ENCODE measurements around the gene CHRNA10.

Gene CHRNA10, protein sequence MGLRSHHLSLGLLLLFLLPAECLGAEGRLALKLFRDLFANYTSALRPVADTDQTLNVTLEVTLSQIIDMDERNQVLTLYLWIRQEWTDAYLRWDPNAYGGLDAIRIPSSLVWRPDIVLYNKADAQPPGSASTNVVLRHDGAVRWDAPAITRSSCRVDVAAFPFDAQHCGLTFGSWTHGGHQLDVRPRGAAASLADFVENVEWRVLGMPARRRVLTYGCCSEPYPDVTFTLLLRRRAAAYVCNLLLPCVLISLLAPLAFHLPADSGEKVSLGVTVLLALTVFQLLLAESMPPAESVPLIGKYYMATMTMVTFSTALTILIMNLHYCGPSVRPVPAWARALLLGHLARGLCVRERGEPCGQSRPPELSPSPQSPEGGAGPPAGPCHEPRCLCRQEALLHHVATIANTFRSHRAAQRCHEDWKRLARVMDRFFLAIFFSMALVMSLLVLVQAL

DNA sequence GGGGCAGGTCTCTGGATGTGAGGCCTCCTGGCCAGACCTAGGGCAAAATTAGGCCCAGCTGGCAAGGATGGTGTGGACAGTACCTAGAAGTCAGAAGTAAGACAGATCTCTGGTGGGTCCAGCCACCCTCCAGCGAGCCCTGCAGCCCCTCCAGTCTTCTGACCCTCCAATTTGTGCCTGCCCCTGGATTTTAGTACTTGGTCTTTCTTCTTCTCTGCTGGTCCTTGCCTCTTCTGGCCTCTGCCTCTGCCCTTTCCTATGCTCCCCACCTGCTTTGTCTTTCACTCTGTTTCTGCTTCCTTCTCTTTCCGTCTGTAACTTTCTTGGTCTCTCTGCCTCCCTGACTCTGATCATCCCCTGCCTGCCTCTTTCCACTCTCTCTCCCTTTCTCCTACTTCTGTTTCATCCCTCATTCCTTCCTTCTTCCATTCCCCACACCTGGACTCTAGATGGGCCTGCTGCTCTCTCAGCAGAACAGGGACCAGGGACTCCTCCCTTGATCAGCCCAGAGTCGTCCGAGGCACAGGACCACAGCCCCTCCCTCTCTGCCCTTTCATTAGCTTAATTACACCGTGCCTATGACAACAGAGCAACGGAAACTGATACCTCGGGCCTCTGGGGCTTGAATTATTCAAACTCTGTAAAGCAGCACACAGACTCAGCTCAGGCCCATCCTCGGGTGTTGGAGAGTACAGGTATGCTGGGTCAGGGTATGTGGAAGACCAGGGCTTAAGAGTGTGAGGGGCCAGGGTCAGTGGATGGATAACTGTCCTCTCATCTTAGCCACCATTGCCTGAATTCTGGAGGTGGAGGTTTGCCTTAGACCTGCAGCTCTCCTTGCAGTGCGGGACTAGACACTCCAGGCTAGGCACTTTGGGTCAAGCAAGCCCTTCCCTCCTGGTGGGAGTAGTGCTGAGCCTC lies at the start of gene CHRNA10:
Gene CHRNA10, minus strand, starts transcription at position 51 of the 921 bp plus-strand sequence. CDS start 72 bp downstream, outside the sequence.
- no peak within 1 kb of the TSS; the same call in 1 of the 2 replicates for H3K4me2 ChIP-seq (ENCODE audit: low read length)
- H2AFZ ChIP-seq (ENCODE audit: low read depth, low read length), result no peak within 1 kb of the TSS
- H3K9me3 ChIP-seq (ENCODE audit: insufficient read depth, low read length), result no peaks in the 10 kb centered on the region
- H3K36me3 ChIP-seq (replicated peaks; ENCODE audit: low read depth, low read length), result peaks cover 40% of the 10 kb centered on the region
- TF ChIP-seq EZH2phosphoT487 (IDR thresholded peaks at IDR 0.05; ENCODE audit: low read depth), result no peak
- TF ChIP-seq, protein P1, sequence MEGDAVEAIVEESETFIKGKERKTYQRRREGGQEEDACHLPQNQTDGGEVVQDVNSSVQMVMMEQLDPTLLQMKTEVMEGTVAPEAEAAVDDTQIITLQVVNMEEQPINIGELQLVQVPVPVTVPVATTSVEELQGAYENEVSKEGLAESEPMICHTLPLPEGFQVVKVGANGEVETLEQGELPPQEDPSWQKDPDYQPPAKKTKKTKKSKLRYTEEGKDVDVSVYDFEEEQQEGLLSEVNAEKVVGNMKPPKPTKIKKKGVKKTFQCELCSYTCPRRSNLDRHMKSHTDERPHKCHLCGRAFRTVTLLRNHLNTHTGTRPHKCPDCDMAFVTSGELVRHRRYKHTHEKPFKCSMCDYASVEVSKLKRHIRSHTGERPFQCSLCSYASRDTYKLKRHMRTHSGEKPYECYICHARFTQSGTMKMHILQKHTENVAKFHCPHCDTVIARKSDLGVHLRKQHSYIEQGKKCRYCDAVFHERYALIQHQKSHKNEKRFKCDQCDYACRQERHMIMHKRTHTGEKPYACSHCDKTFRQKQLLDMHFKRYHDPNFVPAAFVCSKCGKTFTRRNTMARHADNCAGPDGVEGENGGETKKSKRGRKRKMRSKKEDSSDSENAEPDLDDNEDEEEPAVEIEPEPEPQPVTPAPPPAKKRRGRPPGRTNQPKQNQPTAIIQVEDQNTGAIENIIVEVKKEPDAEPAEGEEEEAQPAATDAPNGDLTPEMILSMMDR (IDR thresholded peaks at IDR 0.05; ENCODE audit: low read depth, low read length), result no peak
- no peaks in the 10 kb centered on the region for H3K79me2 ChIP-seq (ENCODE audit: low read length)
- no peaks in the 10 kb centered on the region for H3K27me3 ChIP-seq (ENCODE audit: low read depth, low read length)
- H3K4me1 ChIP-seq (ENCODE audit: low read length), result peaks cover 6% of the 10 kb centered on the region; the same call in 1 of the 2 replicates
- peak within 1 kb of the TSS; percentile 27; the same call in 1 of the 2 replicates for H3K27ac ChIP-seq (ENCODE audit: low read length)
- no peak within 1 kb of the TSS for H3K9ac ChIP-seq (ENCODE audit: low read length)
- no peak within 1 kb of the TSS for H3K4me3 ChIP-seq (ENCODE audit: low read length)
- H4K20me1 ChIP-seq (ENCODE audit: insufficient read depth, low read length), result no peaks in the 10 kb centered on the region

DNA sequence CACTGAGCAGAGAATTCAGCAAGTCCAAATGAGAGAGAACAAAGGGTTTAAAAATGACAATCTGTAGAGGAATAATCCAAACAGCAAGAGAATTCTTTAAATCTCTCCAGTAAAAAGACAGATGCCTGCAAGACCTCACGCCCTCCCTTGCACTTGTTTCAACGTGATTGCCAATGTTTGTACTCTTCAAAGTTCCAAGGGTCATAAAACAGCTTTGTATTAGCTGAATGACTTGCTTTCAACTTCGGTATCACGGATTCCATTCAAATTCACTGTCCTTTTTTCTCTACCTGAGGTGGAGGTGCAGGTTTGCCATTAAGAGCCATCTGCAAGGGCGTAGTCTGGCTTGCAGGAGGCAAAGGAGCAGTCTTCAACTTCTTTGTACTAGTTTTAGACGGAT lies 41.1 kb upstream of the CHRNA10 start:
- Histone ChIP-seq H4K20me1 (ENCODE audit: insufficient read depth, low read length) (no peaks in the 10 kb centered on the region), H3K27ac (ENCODE audit: low read length) (no peak overlapping the region), H3K36me3 (replicated peaks; ENCODE audit: low read depth, low read length) (peaks cover 71% of the 10 kb centered on the region), H3K4me2 (ENCODE audit: low read length) (no peak overlapping the region), H3K27me3 (ENCODE audit: low read depth, low read length) (no peaks in the 10 kb centered on the region), H3K9ac (ENCODE audit: low read length) (no peak overlapping the region), H3K4me3 (ENCODE audit: low read length) (no peak overlapping the region), H3K4me1 (ENCODE audit: low read length) (no peaks in the 10 kb centered on the region), H3K9me3 (ENCODE audit: insufficient read depth, low read length) (no peaks in the 10 kb centered on the region), H2AFZ (ENCODE audit: low read depth, low read length) (no peak overlapping the region), H3K79me2 (ENCODE audit: low read length) (no peaks in the 10 kb centered on the region; the same call in none of the 2 replicates)
- TF ChIP-seq, protein P1 (IDR thresholded peaks at IDR 0.05; ENCODE audit: low read depth, low read length), result no peak
- TF ChIP-seq EZH2phosphoT487 (IDR thresholded peaks at IDR 0.05; ENCODE audit: low read depth), result no peak

DNA sequence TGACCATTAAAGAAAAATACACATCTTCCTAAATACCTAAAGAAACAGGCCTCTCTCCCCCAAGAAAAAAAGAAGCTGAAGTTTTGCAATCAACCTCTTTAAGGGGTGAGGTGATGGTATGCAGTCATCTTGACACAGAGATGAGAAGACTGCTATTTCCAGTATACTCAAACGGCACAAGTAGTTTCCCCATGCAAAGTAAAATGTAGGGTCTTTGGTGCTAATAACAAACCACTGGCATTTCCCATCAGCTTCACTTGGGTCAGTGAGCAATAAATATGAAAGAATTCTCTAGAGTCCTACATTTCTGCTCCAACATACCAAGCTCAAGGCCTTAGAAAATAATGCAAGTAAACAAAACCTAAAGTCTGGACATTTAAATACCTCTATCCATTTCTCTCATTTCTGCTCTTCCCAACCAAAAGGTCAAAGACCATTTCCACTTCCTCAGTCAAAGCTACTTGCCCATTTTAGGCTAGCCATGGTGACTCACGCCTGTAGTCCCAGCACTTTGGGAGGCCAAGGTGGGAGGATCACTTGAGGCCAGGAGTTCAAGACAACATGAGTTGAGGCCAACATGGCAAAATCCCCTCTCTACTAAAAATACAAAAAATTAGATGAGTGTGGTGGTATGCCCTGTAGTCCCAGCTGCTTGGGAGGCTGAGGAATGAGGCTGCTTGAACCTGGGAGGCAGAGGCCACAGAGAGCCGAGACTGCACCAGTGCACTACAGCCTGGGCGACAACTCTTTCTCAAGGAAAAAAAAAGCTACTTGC lies 39.5 kb upstream of the CHRNA10 start:
- Histone ChIP-seq H3K4me3 (ENCODE audit: low read length) (no peak overlapping the region), H3K4me2 (ENCODE audit: low read length) (no peak overlapping the region), H3K27ac (ENCODE audit: low read length) (no peak overlapping the region), H3K9me3 (ENCODE audit: insufficient read depth, low read length) (no peaks in the 10 kb centered on the region), H3K36me3 (replicated peaks; ENCODE audit: low read depth, low read length) (peaks cover 64% of the 10 kb centered on the region), H2AFZ (ENCODE audit: low read depth, low read length) (no peak overlapping the region), H3K27me3 (ENCODE audit: low read depth, low read length) (no peaks in the 10 kb centered on the region), H3K9ac (ENCODE audit: low read length) (no peak overlapping the region), H3K79me2 (ENCODE audit: low read length) (no peaks in the 10 kb centered on the region; the same call in none of the 2 replicates), H4K20me1 (ENCODE audit: insufficient read depth, low read length) (no peaks in the 10 kb centered on the region), H3K4me1 (ENCODE audit: low read length) (no peaks in the 10 kb centered on the region)
- TF ChIP-seq EZH2phosphoT487 (IDR thresholded peaks at IDR 0.05; ENCODE audit: low read depth), result no peak
- TF ChIP-seq, protein P1 (IDR thresholded peaks at IDR 0.05; ENCODE audit: low read depth, low read length), result no peak
